CD8-positive, alpha-beta memory T cell (primary cell): Measurements from ENCODE around the gene GALNT16. TPM values are rescaled to one million over a fixed set of nuclear protein-coding genes. Genes with fewer than 3 reads are reported as not detected.
"Not testable (repeated sequence)": the region's sequence is repeated elsewhere in the genome, so short reads cannot be mapped to it uniquely, and the experiment has no call there.

Experiments
- CTCF ChIA-PET: fragments of 350-600 bp; sonication (Branson Sonifier 250); formaldehyde crosslinking; loops from one replicate; lab custom pipeline; 2021; ENCODE audit warnings: antibody characterized with exemption; lab: Charles Lee
- POLR2A ChIA-PET: fragments of 350-600 bp; sonication (Branson Sonifier 250); formaldehyde crosslinking; loops from one replicate; lab custom pipeline; 2021; ENCODE audit warnings: antibody characterized with exemption; lab: Charles Lee
- DNase-seq, 5 donors: peaks; one replicate each; pipeline versions ENCODE4 v3.0.0 to v3.0.0-alpha.2; 2020 to 2022; ENCODE audit warnings: mixed read lengths in 1 of 5
- H3K27ac ChIP-seq: one replicate; pipeline ENCODE4 v1.7.0; 2013; ENCODE audit warnings: low read depth, mild to moderate bottlenecking, low read length, moderate library complexity
- H3K27me3 ChIP-seq: 2 replicates; pipeline ENCODE4 v1.7.0; 2013; ENCODE audit warnings: low read length, mild to moderate bottlenecking; ENCODE audit not compliant: insufficient read depth, poor library complexity, severe bottlenecking
- H3K36me3 ChIP-seq: 2 replicates; pipeline ENCODE4 v1.7.0; 2013; ENCODE audit warnings: mild to moderate bottlenecking, low read length, moderate library complexity; ENCODE audit not compliant: insufficient read depth
- H3K4me1 ChIP-seq: 2 replicates; pipeline ENCODE4 v1.7.0; 2013; ENCODE audit warnings: mild to moderate bottlenecking, low read length, moderate library complexity; ENCODE audit not compliant: insufficient read depth
- H3K4me3 ChIP-seq: 2 replicates; pipeline ENCODE4 v1.7.0; 2013; ENCODE audit warnings: mild to moderate bottlenecking, low read length
- H3K9me3 ChIP-seq: 2 replicates; pipeline ENCODE4 v1.7.0; 2013; ENCODE audit warnings: mild to moderate bottlenecking, low read length
- H3K27ac Mint-ChIP-seq, 8 donors: one replicate each; pipeline ENCODE4 v1.8.0; 2020 to 2021; ENCODE audit warnings: mixed read lengths in 8 of 8, mild to moderate bottlenecking in 6 of 8, inconsistent platforms in 3 of 8, moderate library complexity in 3 of 8
- H3K27me3 Mint-ChIP-seq, 2 donors: one replicate each; pipeline ENCODE4 v1.8.0; 2020 to 2021; ENCODE audit warnings: mixed read lengths in 2 of 2, mild to moderate bottlenecking in 1 of 2, moderate library complexity in 1 of 2
- H3K36me3 Mint-ChIP-seq, 3 donors: one replicate each; pipeline ENCODE4 v1.8.0; 2020 to 2021; ENCODE audit warnings: mixed read lengths in 3 of 3, inconsistent platforms in 1 of 3, mild to moderate bottlenecking in 1 of 3
- H3K4me1 Mint-ChIP-seq, 3 donors: one replicate each; pipeline ENCODE4 v1.8.0; 2020 to 2021; ENCODE audit warnings: mixed read lengths in 3 of 3, inconsistent platforms in 1 of 3, mild to moderate bottlenecking in 1 of 3
- H3K4me3 Mint-ChIP-seq, 7 donors: one replicate each; pipeline ENCODE4 v1.8.0; 2020 to 2021; ENCODE audit warnings: mixed read lengths in 7 of 7, mild to moderate bottlenecking in 6 of 7, moderate library complexity in 4 of 7, inconsistent platforms in 2 of 7
- H3K9me3 Mint-ChIP-seq, 5 donors: one replicate each; pipeline ENCODE4 v1.8.0; 2020 to 2022; ENCODE audit warnings: mixed read lengths in 5 of 5, mild to moderate bottlenecking in 3 of 5, moderate library complexity in 2 of 5, inconsistent platforms in 1 of 5
- polyA plus RNA-seq: library from polyadenylated mRNA; unstranded; fragments of 300-500 nt; fragmentation: Illumina TruSeq; gene quantifications from one replicate; pipeline ENCODE4 v1.2.3, GENCODE V29; 2021
- total RNA-seq, 2 experiments: library from RNA; stranded (reverse); gene quantifications; one replicate each; pipeline ENCODE4 v1.2.3, GENCODE V29; 2021

The GALNT16 gene
- total and polyA plus RNA-seq, 3 experiments from 2014 or later: 0.11 TPM; not detected in 2

GRCh38 chr14:69288011-69288771 lies 28.2 kb downstream of the GALNT16 start:
- H3K36me3 Mint-ChIP-seq: no peaks in the 10 kb centered on the region
- no peak for DNase-seq
- no peak overlapping the region for H3K4me3 Mint-ChIP-seq
- POLR2A ChIA-PET: no interaction called here
- no peaks in the 10 kb centered on the region for H3K4me1 ChIP-seq
- H3K27ac ChIP-seq: no peak overlapping the region
- no peaks in the 10 kb centered on the region for H3K27me3 ChIP-seq
- H3K9me3 ChIP-seq: no peaks in the 10 kb centered on the region
- no peak overlapping the region for H3K4me3 ChIP-seq
- H3K9me3 Mint-ChIP-seq: no peaks in the 10 kb centered on the region
- no peaks in the 10 kb centered on the region for H3K36me3 ChIP-seq
- H3K27ac Mint-ChIP-seq: no peak overlapping the region
- CTCF ChIA-PET: no interaction called here
- peaks cover 8 to 22% of the 10 kb centered on the region in 2 donors for H3K27me3 Mint-ChIP-seq
- H3K4me1 Mint-ChIP-seq: no peaks in the 10 kb centered on the region

GRCh38 chr14:69288956-69289705 lies 29.2 kb downstream of the GALNT16 start:
- peaks cover 6 to 22% of the 10 kb centered on the region in 2 donors for H3K27me3 Mint-ChIP-seq
- peak overlapping the region in 1 of 8 donors; percentile 80 for H3K27ac Mint-ChIP-seq
- POLR2A ChIA-PET: no interaction called here
- Histone ChIP-seq H3K27ac (no peak overlapping the region), H3K9me3 (no peaks in the 10 kb centered on the region), H3K4me1 (no peaks in the 10 kb centered on the region), H3K4me3 (no peak overlapping the region), H3K36me3 (no peaks in the 10 kb centered on the region), H3K27me3 (no peaks in the 10 kb centered on the region)
- no peak for DNase-seq
- CTCF ChIA-PET: no interaction called here
- H3K9me3 Mint-ChIP-seq: no peaks in the 10 kb centered on the region
- H3K4me1 Mint-ChIP-seq: no peaks in the 10 kb centered on the region
- no peak overlapping the region for H3K4me3 Mint-ChIP-seq
- H3K36me3 Mint-ChIP-seq: no peaks in the 10 kb centered on the region

GRCh38 chr14:69289811-69290520 lies 30.0 kb downstream of the GALNT16 start:
- H3K27ac Mint-ChIP-seq: no peak overlapping the region
- Histone ChIP-seq H3K36me3 (no peaks in the 10 kb centered on the region), H3K4me1 (no peaks in the 10 kb centered on the region), H3K27me3 (no peaks in the 10 kb centered on the region), H3K9me3 (no peaks in the 10 kb centered on the region), H3K27ac (no peak overlapping the region), H3K4me3 (no peak overlapping the region)
- no peaks in the 10 kb centered on the region for H3K4me1 Mint-ChIP-seq
- H3K27me3 Mint-ChIP-seq: peaks cover 10 to 19% of the 10 kb centered on the region in 2 donors
- H3K9me3 Mint-ChIP-seq: no peaks in the 10 kb centered on the region
- H3K36me3 Mint-ChIP-seq: no peaks in the 10 kb centered on the region
- POLR2A ChIA-PET: no interaction called here
- no peak overlapping the region for H3K4me3 Mint-ChIP-seq
- no peak for DNase-seq
- CTCF ChIA-PET: no interaction called here

GRCh38 chr14:69290881-69291280 lies 30.9 kb downstream of the GALNT16 start:
- CTCF ChIA-PET, POLR2A ChIA-PET, H3K27ac ChIP-seq, H3K9me3 ChIP-seq, H3K9me3 Mint-ChIP-seq, H3K36me3 ChIP-seq, H3K4me1 ChIP-seq, H3K4me3 ChIP-seq, H3K4me1 Mint-ChIP-seq, H3K27ac Mint-ChIP-seq, H3K4me3 Mint-ChIP-seq, DNase-seq, H3K36me3 Mint-ChIP-seq, H3K27me3 ChIP-seq: not testable (repeated sequence)
- H3K27me3 Mint-ChIP-seq: peaks cover 10 to 11% of the 10 kb centered on the region in 2 donors

GRCh38 chr14:69291396-69291795 lies 31.4 kb downstream of the GALNT16 start:
- POLR2A ChIA-PET: no interaction called here
- no peaks in the 10 kb centered on the region for H3K27me3 ChIP-seq
- Mint-ChIP-seq H3K27ac (no peak overlapping the region), H3K4me1 (no peaks in the 10 kb centered on the region), H3K27me3 (peaks cover 8 to 9% of the 10 kb centered on the region in 2 donors), H3K36me3 (no peaks in the 10 kb centered on the region), H3K4me3 (no peak overlapping the region), H3K9me3 (no peaks in the 10 kb centered on the region)
- H3K27ac ChIP-seq: no peak overlapping the region
- H3K36me3 ChIP-seq: no peaks in the 10 kb centered on the region
- CTCF ChIA-PET: no interaction called here
- H3K4me3 ChIP-seq: no peak overlapping the region
- H3K4me1 ChIP-seq: no peaks in the 10 kb centered on the region
- DNase-seq: no peak
- H3K9me3 ChIP-seq: no peaks in the 10 kb centered on the region

GRCh38 chr14:69291891-69292561 lies 32.1 kb downstream of the GALNT16 start:
- no peak for DNase-seq
- Mint-ChIP-seq H3K36me3 (no peaks in the 10 kb centered on the region), H3K4me3 (no peak overlapping the region), H3K9me3 (no peaks in the 10 kb centered on the region), H3K27me3 (peaks cover 6% of the 10 kb centered on the region in 2 donors), H3K27ac (no peak overlapping the region), H3K4me1 (no peaks in the 10 kb centered on the region)
- H3K36me3 ChIP-seq: no peaks in the 10 kb centered on the region
- no peak overlapping the region for H3K27ac ChIP-seq
- H3K9me3 ChIP-seq: no peaks in the 10 kb centered on the region
- H3K4me3 ChIP-seq: no peak overlapping the region
- H3K4me1 ChIP-seq: no peaks in the 10 kb centered on the region
- no peaks in the 10 kb centered on the region for H3K27me3 ChIP-seq
- CTCF ChIA-PET: no interaction called here
- POLR2A ChIA-PET: interaction anchor here (0.8 kb wide), 1 partner anchor 17 kb away, joined by 3 read pairs; no protein-coding TSS in a partner anchor

- Mint-ChIP-seq H3K4me3 (no peak overlapping the region), H3K27ac (no peak overlapping the region), H3K9me3 (no peaks in the 10 kb centered on the region), H3K36me3 (no peaks in the 10 kb centered on the region), H3K27me3 (peaks cover 4 to 16% of the 10 kb centered on the region in 2 donors), H3K4me1 (no peaks in the 10 kb centered on the region)
- Histone ChIP-seq H3K27ac (no peak overlapping the region), H3K4me3 (no peak overlapping the region), H3K4me1 (no peaks in the 10 kb centered on the region), H3K36me3 (no peaks in the 10 kb centered on the region), H3K9me3 (no peaks in the 10 kb centered on the region), H3K27me3 (no peaks in the 10 kb centered on the region)
- ChIA-PET POLR2A (no interaction called here), CTCF (no interaction called here)
- no peak for DNase-seq
These were observed 38.4 kb downstream of the GALNT16 start for GRCh38 chr14:69298131-69299071.
